A673 (cell line): Measurements from ENCODE around the gene PITX3. TPM values are rescaled to one million over a fixed set of nuclear protein-coding genes. Genes with fewer than 3 reads are reported as not detected.

ENCODE experiments used
- BruUV-seq: library from RNA; stranded (reverse); fragments of 400-500 nt; replicated peaks from 2 replicates; lab custom pipeline; 2021; lab: Mats Ljungman, UMichigan
- CTCF ChIA-PET: fragments of 300-600 bp; sonication (Branson Sonifier 250); formaldehyde crosslinking; loops from one replicate; lab custom pipeline; 2022; ENCODE audit warnings: antibody characterized with exemption; lab: Charles Lee
- POLR2A ChIA-PET: fragments of 300-600 bp; sonication (Branson Sonifier 250); formaldehyde crosslinking; loops from one replicate; lab custom pipeline; 2022; ENCODE audit warnings: antibody characterized with exemption; ENCODE audit not compliant: low non-redundant PET; lab: Charles Lee
- DNase-seq: peaks from one replicate; pipeline ENCODE4 v3.0.0-alpha.2; 2015; ENCODE audit warnings: low spot score
- H3K27ac ChIP-seq: fragments of 200-600 bp; sonication (generic); 2 replicates; pipeline ENCODE4 v1.5.1; 2016; ENCODE audit warnings: mixed run types, low read depth, mild to moderate bottlenecking, mixed read lengths, antibody characterized with exemption, low read length; ENCODE audit not compliant: poor library complexity, severe bottlenecking
- H3K27me3 ChIP-seq: fragments of 200-600 bp; sonication (generic); replicated peaks from 2 replicates; pipeline ENCODE4 v1.6.1; 2017; ENCODE audit warnings: mixed run types, low read depth, mild to moderate bottlenecking, mixed read lengths, antibody characterized with exemption, low read length; ENCODE audit not compliant: insufficient read depth, poor library complexity
- H3K36me3 ChIP-seq: fragments of 200-600 bp; sonication (generic); 2 replicates; pipeline ENCODE4 v1.6.1; 2016; ENCODE audit warnings: mixed run types, mild to moderate bottlenecking, mixed read lengths, antibody characterized with exemption, low read length; ENCODE audit not compliant: insufficient read depth, poor library complexity, severe bottlenecking
- H3K4me1 ChIP-seq: fragments of 200-600 bp; sonication (generic); 2 replicates; pipeline ENCODE4 v1.6.1; 2017; ENCODE audit warnings: mixed run types, mild to moderate bottlenecking, mixed read lengths, antibody characterized with exemption, low read length; ENCODE audit not compliant: insufficient read depth, poor library complexity, severe bottlenecking
- H3K4me3 ChIP-seq: fragments of 200-600 bp; sonication (generic); 2 replicates; pipeline ENCODE4 v1.5.1; 2016; ENCODE audit warnings: low read depth, mixed run types, mild to moderate bottlenecking, mixed read lengths, low read length; ENCODE audit not compliant: poor library complexity, severe bottlenecking
- H3K9me3 ChIP-seq: fragments of 200-600 bp; sonication (generic); 2 replicates; pipeline ENCODE4 v1.6.1; 2016; ENCODE audit warnings: mixed run types, low read depth, mild to moderate bottlenecking, mixed read lengths, antibody characterized with exemption, low read length; ENCODE audit not compliant: poor library complexity, severe bottlenecking
- CTCF ChIP-seq: fragments of 300-800, 200-600 bp; sonication (generic); conservative IDR thresholded peaks from 2 replicates; pipeline ENCODE4 v1.5.1; 2017; ENCODE audit warnings: low read depth, mild to moderate bottlenecking, antibody characterized with exemption, low read length, moderate library complexity, mixed read lengths
- EZH2 ChIP-seq: fragments of 200-600 bp; sonication (generic); IDR thresholded peaks from 2 replicates; pipeline ENCODE4 v1.6.1; 2017; ENCODE audit warnings: borderline replicate concordance, low read depth, mild to moderate bottlenecking, mixed read lengths, antibody characterized with exemption, low read length; ENCODE audit not compliant: poor library complexity, severe bottlenecking
- intact Hi-C: fragments of 100-400 bp; cut with micrococcal nuclease; formaldehyde crosslinking; loops from one replicate; pipeline ENCODE4 v1.10.0; 2022; ENCODE audit not compliant: unreplicated experiment
- total RNA-seq: library from RNA; stranded (reverse); gene quantifications from 2 replicates; pipeline ENCODE4 v1.2.3, GENCODE V29; 2021

Gene PITX3
- total RNA-seq, 1 experiment from 2014 or later, result not detected

GRCh38 chr10:102230861-102231356 is 10.4 kb downstream of the PITX3 start:
- DNase-seq, result peak; percentile 36
- H3K9me3 ChIP-seq, result no peaks in the 10 kb centered on the region
- no TSS peak for BruUV-seq
- ChIA-PET POLR2A (no interaction called here), CTCF (interaction anchor here (0.6 to 3.1 kb wide), 10 partner anchors 11 to 353 kb away, joined by 3 to 65 read pairs (median 5); partner anchors contain the start of genes GBF1 and PITX3)
- H3K4me1 ChIP-seq, result peaks cover 11% of the 10 kb centered on the region
- H3K27ac ChIP-seq, result no peak overlapping the region
- peak; percentile 55 for TF ChIP-seq CTCF
- no peak for TF ChIP-seq EZH2
- intact Hi-C loops, result loop anchor here (1.0 to 5.0 kb wide), 4 partner anchors 116 to 351 kb away; partner anchors contain the start of gene NFKB2
- peak overlapping the region; percentile 60 for H3K4me3 ChIP-seq
- H3K36me3 ChIP-seq, result no peaks in the 10 kb centered on the region
- peaks cover 13% of the 10 kb centered on the region for H3K27me3 ChIP-seq

GRCh38 chr10:102230264-102230860 is 10.9 kb downstream of the PITX3 start:
- TF ChIP-seq CTCF, result no peak
- TF ChIP-seq EZH2, result no peak
- peak overlapping the region; percentile 60 for H3K4me3 ChIP-seq
- peaks cover 13% of the 10 kb centered on the region for H3K27me3 ChIP-seq
- peak; percentile 84 for DNase-seq
- no TSS peak for BruUV-seq
- H3K36me3 ChIP-seq, result no peaks in the 10 kb centered on the region
- intact Hi-C loops, result loop anchor here (1.0 to 5.0 kb wide), 4 partner anchors 117 to 352 kb away; partner anchors contain the start of gene NFKB2
- peaks cover 14% of the 10 kb centered on the region for H3K4me1 ChIP-seq
- H3K27ac ChIP-seq, result no peak overlapping the region
- ChIA-PET POLR2A (no interaction called here), CTCF (interaction anchor here (0.6 to 3.1 kb wide), 14 partner anchors 11 to 354 kb away, joined by 3 to 65 read pairs (median 4); partner anchors contain the start of genes GBF1 and PITX3)
- H3K9me3 ChIP-seq, result no peaks in the 10 kb centered on the region

GRCh38 chr10:102229810-102230263 is 11.5 kb downstream of the PITX3 start:
- Histone ChIP-seq H3K4me1 (peaks cover 19% of the 10 kb centered on the region), H3K27ac (no peak overlapping the region), H3K27me3 (peaks cover 13% of the 10 kb centered on the region), H3K36me3 (no peaks in the 10 kb centered on the region), H3K4me3 (peak overlapping the region; percentile 60), H3K9me3 (no peaks in the 10 kb centered on the region)
- DNase-seq, result peak; percentile 84
- ChIA-PET POLR2A (no interaction called here), CTCF (interaction anchor here (0.6 to 3.1 kb wide), 12 partner anchors 16 to 354 kb away, joined by 3 to 65 read pairs (median 4); partner anchors contain the start of gene GBF1)
- peak; percentile 97 for TF ChIP-seq CTCF
- no peak for TF ChIP-seq EZH2
- BruUV-seq, result no TSS peak
- intact Hi-C loops, result loop anchor here (1.0 to 5.0 kb wide), 5 partner anchors 117 to 352 kb away; partner anchors contain the start of gene NFKB2
